ENCODE measurements around the gene CD36. TPM values are rescaled to one million over a fixed set of nuclear protein-coding genes. Genes with fewer than 3 reads are reported as not detected.

CD36 gene
- total RNA-seq, 1 experiment from 2014 or later, result 0.28 TPM

GRCh38 chr7:80641548-80641947, 3.1 kb downstream of the CD36 start:
- H2BK15ac ChIP-seq (ENCODE audit: low read depth, low read length), result no peak overlapping the region
- H3K27ac ChIP-seq (ENCODE audit: insufficient read length, low read depth, low read length), result no peak overlapping the region
- no peaks in the 10 kb centered on the region for H3K79me1 ChIP-seq (ENCODE audit: insufficient read depth, low read depth, low read length, poor library complexity, severe bottlenecking)
- no peak overlapping the region for H2BK12ac ChIP-seq (ENCODE audit: insufficient read length, low read depth, low read length)
- H3K4me1 ChIP-seq (ENCODE audit: insufficient read depth, low read length), result no peaks in the 10 kb centered on the region
- no peak overlapping the region for H2AFZ ChIP-seq (ENCODE audit: low read length)
- no peak overlapping the region for H4K8ac ChIP-seq (replicated peaks; ENCODE audit: insufficient read length, low read depth, low read length)
- H3K23me2 ChIP-seq (ENCODE audit: insufficient read length, low read depth, low read length, poor library complexity, severe bottlenecking), result no peaks in the 10 kb centered on the region
- no peak overlapping the region for H3T11ph ChIP-seq (ENCODE audit: low read length)
- H2BK20ac ChIP-seq (ENCODE audit: low read depth, low read length, poor library complexity, severe bottlenecking), result no peak overlapping the region
- H4K5ac ChIP-seq (ENCODE audit: insufficient read length, low read depth, low read length), result no peak overlapping the region
- no peak overlapping the region for H3K23ac ChIP-seq (ENCODE audit: insufficient read length, low read depth, low read length)
- Mint-ChIP-seq H3K27ac (no peak overlapping the region), H3K4me3 (no peak overlapping the region), H3K36me3 (ENCODE audit: insufficient read depth in 1 of 3, low read depth in 3 of 3) (no peaks in the 10 kb centered on the region), H3K9me3 (no peaks in the 10 kb centered on the region), H3K4me1 (0 out of 4 replicates have a peak, but pooled peaks cover 0 to 4% of the 10 kb centered on the region in 2 experiments), H3K27me3 (ENCODE audit: low read depth) (no peaks in the 10 kb centered on the region)
- H3K9me3 ChIP-seq (ENCODE audit: control insufficient read depth, low read depth, low read length), result no peaks in the 10 kb centered on the region
- H3K14ac ChIP-seq (ENCODE audit: insufficient read depth, low read length), result no peak overlapping the region
- H2BK5ac ChIP-seq (ENCODE audit: insufficient read length, low read length), result no peak overlapping the region
- no peaks in the 10 kb centered on the region for H3K27me3 ChIP-seq (ENCODE audit: insufficient read depth, low read length)
- DNase-seq, result no peak
- no peak overlapping the region for H3K4me2 ChIP-seq (ENCODE audit: insufficient read depth, insufficient read length, low read length)
- H3K9ac ChIP-seq (ENCODE audit: extremely low read depth, insufficient read length, low read length), result no peak overlapping the region
- H4K91ac ChIP-seq (ENCODE audit: insufficient read length, low read depth, low read length), result no peak overlapping the region
- no peak for TF ChIP-seq CTCF (conservative IDR thresholded peaks at IDR 0.05)
- H3K79me2 ChIP-seq (ENCODE audit: insufficient read depth, low read length), result no peaks in the 10 kb centered on the region
- no peak overlapping the region for H3K56ac ChIP-seq (ENCODE audit: insufficient read length, low read depth, low read length)
- H3K18ac ChIP-seq (ENCODE audit: insufficient read length, low read depth, low read length), result no peak overlapping the region
- no peak overlapping the region for H3K4ac ChIP-seq (ENCODE audit: low read depth, low read length)
- H4K20me1 ChIP-seq (ENCODE audit: control insufficient read depth, insufficient read depth, insufficient read length), result no peaks in the 10 kb centered on the region
- no peak overlapping the region for H2BK120ac ChIP-seq (ENCODE audit: low read depth, low read length, poor library complexity, severe bottlenecking)
- no peak overlapping the region for H2AK5ac ChIP-seq (ENCODE audit: insufficient read length, low read length)

Data from H9 (cell line).